HCT116 (cell line): ENCODE results near the gene PGBD4. TPM values are rescaled to one million over a fixed set of nuclear protein-coding genes. Genes with fewer than 3 reads are reported as not detected.

ENCODE experiments used
- ATAC-seq: fragments of 200-7000 bp; cut with Tn5 transposase; 2 replicates; pipeline ENCODE4 v1.9.1; 2020; ENCODE audit warnings: mild to moderate bottlenecking, moderate library complexity
- BruUV-seq: library from RNA; stranded (reverse); fragments of 400-500 nt; replicated peaks from 2 replicates; lab custom pipeline; 2021; lab: Mats Ljungman, UMichigan
- CTCF ChIA-PET: fragments of 300-600 bp; sonication (Branson Sonifier 250); formaldehyde crosslinking; loops from one replicate; lab custom pipeline; 2021; ENCODE audit warnings: antibody characterized with exemption; lab: Charles Lee
- POLR2A ChIA-PET: fragments of 300-600, 350-600 bp; sonication (Branson Sonifier 250); formaldehyde crosslinking; loops from one replicate; lab custom pipeline; 2021; ENCODE audit warnings: antibody characterized with exemption; lab: Charles Lee
- RAD21 ChIA-PET, 2 experiments: fragments of 300-600 bp; sonication (Branson Sonifier 250); formaldehyde crosslinking; loops; one replicate each; lab custom pipeline; 2023; ENCODE audit warnings: low total read pairs in 2 of 2; ENCODE audit not compliant: uncharacterized antibody in 2 of 2, unreplicated experiment in 2 of 2, low non-redundant PET in 1 of 2; lab: Charles Lee
- DNase-seq: peaks from one replicate; pipeline ENCODE4 v3.0.0-alpha.2; 2010; ENCODE audit warnings: low read depth, low spot score
- H2AFZ ChIP-seq: fragments of 200-600 bp; shearing (Covaris generic), sonication (generic); 2 replicates; pipeline ENCODE4 v1.6.1; 2017; ENCODE audit warnings: low read depth, mixed run types, mixed read lengths, antibody characterized with exemption, low read length; ENCODE audit not compliant: poor library complexity, severe bottlenecking
- H3K27ac ChIP-seq: 2 replicates; pipeline ENCODE4 v1.5.1; 2012; ENCODE audit warnings: low read depth, low read length
- H3K27me3 ChIP-seq: fragments of 200-600 bp; sonication (generic); 2 replicates; pipeline ENCODE4 v1.6.1; 2016; ENCODE audit warnings: mixed run types, low read length, mixed read lengths; ENCODE audit not compliant: insufficient read depth
- H3K36me3 ChIP-seq, 2 experiments: fragments of 200-500 bp in 1 of 2; fragments of 200-600 bp in 1 of 2; sonication (Bioruptor generic) in 1 of 2; sonication (generic) in 1 of 2; 2 replicates each; pipeline versions ENCODE4 v1.5.1 to v1.6.1; 2014 to 2016; ENCODE audit warnings: low read length in 2 of 2, inconsistent platforms in 1 of 2, mixed read lengths in 1 of 2, mixed run types in 1 of 2; ENCODE audit not compliant: insufficient read depth in 2 of 2, control insufficient read depth in 1 of 2
- H3K4me1 ChIP-seq, 2 experiments: fragments of 200-600 bp in 1 of 2; sonication (generic) in 1 of 2; 2 replicates each; pipeline versions ENCODE4 v1.5.1 to v1.6.1; 2012 to 2017; ENCODE audit warnings: low read length in 2 of 2, inconsistent platforms in 1 of 2, mild to moderate bottlenecking in 1 of 2, mixed read lengths in 1 of 2, mixed run types in 1 of 2, moderate library complexity in 1 of 2; ENCODE audit not compliant: insufficient read depth in 2 of 2, control insufficient read depth in 1 of 2
- H3K4me2 ChIP-seq: fragments of 200-600 bp; sonication (generic); 2 replicates; pipeline ENCODE4 v1.6.1; 2017; ENCODE audit warnings: mixed run types, low read length, mixed read lengths
- H3K4me3 ChIP-seq, 2 experiments: fragments of 200-600 bp in 1 of 2; sonication (generic) in 1 of 2; replicated peaks in 1 of 2; 2 replicates each; pipeline ENCODE4 v1.5.1; 2011 to 2016; ENCODE audit warnings: low read length in 2 of 2, control low read depth in 1 of 2, low read depth in 1 of 2, mild to moderate bottlenecking in 1 of 2, mixed read lengths in 1 of 2, mixed run types in 1 of 2
- H3K79me2 ChIP-seq: fragments of 200-600 bp; sonication (generic); 2 replicates; pipeline ENCODE4 v1.6.1; 2017; ENCODE audit warnings: mild to moderate bottlenecking, mixed run types, low read length, moderate library complexity, mixed read lengths; ENCODE audit not compliant: insufficient read depth
- H3K9ac ChIP-seq: fragments of 200-600 bp; sonication (generic); 2 replicates; pipeline ENCODE4 v1.6.1; 2016; ENCODE audit warnings: low read length, mixed read lengths
- H3K9me2 ChIP-seq: fragments of 200-600 bp; sonication (generic), shearing (Covaris generic); 2 replicates; pipeline ENCODE4 v1.6.1; 2017; ENCODE audit warnings: mixed run types, mild to moderate bottlenecking, moderate library complexity; ENCODE audit not compliant: insufficient read depth
- H3K9me3 ChIP-seq, 2 experiments: fragments of 200-500 bp in 1 of 2; fragments of 200-600 bp in 1 of 2; sonication (Bioruptor generic) in 1 of 2; sonication (generic) in 1 of 2; 2 replicates each; pipeline ENCODE4 v1.6.1; 2014 to 2017; ENCODE audit warnings: low read length in 2 of 2, mixed read lengths in 2 of 2, inconsistent platforms in 1 of 2, low read depth in 1 of 2, mild to moderate bottlenecking in 1 of 2, mixed run types in 1 of 2, moderate library complexity in 1 of 2; ENCODE audit not compliant: control insufficient read depth in 1 of 2, insufficient read depth in 1 of 2
- H4K20me1 ChIP-seq: fragments of 200-600 bp; sonication (generic), shearing (Covaris generic); 2 replicates; pipeline ENCODE4 v1.6.1; 2017; ENCODE audit warnings: mixed run types, mild to moderate bottlenecking, moderate library complexity; ENCODE audit not compliant: insufficient read depth
- CBX3 ChIP-seq: IDR thresholded peaks from 2 replicates; pipeline ENCODE4 v1.6.1; 2012; ENCODE audit warnings: low read depth
- CEBPB ChIP-seq: IDR thresholded peaks from 2 replicates; pipeline ENCODE4 v1.6.1; 2012; ENCODE audit warnings: low read depth
- EGR1 ChIP-seq: IDR thresholded peaks from 2 replicates; pipeline ENCODE4 v1.6.1; 2012; ENCODE audit warnings: low read depth
- ELF1 ChIP-seq: IDR thresholded peaks from 2 replicates; pipeline ENCODE4 v1.6.1; 2012; ENCODE audit warnings: low read depth, borderline replicate concordance
- EZH2 ChIP-seq: fragments of 200-600 bp; sonication (generic); IDR thresholded peaks from 2 replicates; pipeline ENCODE4 v1.6.1; 2017; ENCODE audit warnings: antibody characterized with exemption, mixed run types
- FOSL1 ChIP-seq: IDR thresholded peaks from 2 replicates; pipeline ENCODE4 v1.6.1; 2012; ENCODE audit warnings: low read depth
- POLR2AphosphoS5 ChIP-seq: IDR thresholded peaks from 2 replicates; pipeline ENCODE4 v1.6.1; 2011; ENCODE audit warnings: mild to moderate bottlenecking, low read depth, low read length, moderate library complexity
- SIN3A ChIP-seq: IDR thresholded peaks from 2 replicates; pipeline ENCODE4 v1.6.1; 2012; ENCODE audit warnings: low read depth
- SP1 ChIP-seq: IDR thresholded peaks from 2 replicates; pipeline ENCODE4 v1.6.1; 2012; ENCODE audit warnings: low read depth
- SRF ChIP-seq: IDR thresholded peaks from 2 replicates; pipeline ENCODE4 v1.6.1; 2012; ENCODE audit warnings: low read depth
- TCF7L2 ChIP-seq: IDR thresholded peaks from 2 replicates; pipeline ENCODE4 v1.7.0; 2011; ENCODE audit warnings: borderline replicate concordance, inconsistent platforms; ENCODE audit not compliant: insufficient read depth, insufficient read length; ENCODE audit errors: extremely low read depth
- YY1 ChIP-seq: IDR thresholded peaks from 2 replicates; pipeline ENCODE4 v1.6.1; 2011; ENCODE audit warnings: low read length, low read depth, moderate library complexity, mild to moderate bottlenecking; ENCODE audit not compliant: insufficient replicate concordance; ENCODE audit errors: extremely low read depth
- ZNF274 ChIP-seq: fragments of 200-500 bp; sonication (Bioruptor generic); IDR thresholded peaks from 2 replicates; pipeline ENCODE4 v1.6.1; 2014; ENCODE audit warnings: mild to moderate bottlenecking, low read depth, low read length, inconsistent platforms
- intact Hi-C: fragments of 100-400 bp; cut with micrococcal nuclease; formaldehyde crosslinking; loops from 2 replicates; pipeline ENCODE4 v1.10.0; 2022
- total RNA-seq: library from RNA; stranded (reverse); gene quantifications from one replicate; pipeline ENCODE4 v1.2.1, GENCODE V29; 2021; ENCODE audit not compliant: unreplicated experiment
- TF ChIP-seq, protein P1 (sequence below): IDR thresholded peaks from 2 replicates; pipeline ENCODE4 v1.6.1; 2012
- TF ChIP-seq, protein P2 (sequence below): IDR thresholded peaks from 2 replicates; pipeline ENCODE4 v1.6.1; 2011; ENCODE audit warnings: mild to moderate bottlenecking, low read length, moderate library complexity; ENCODE audit not compliant: insufficient replicate concordance; ENCODE audit errors: extremely low read depth
- TF ChIP-seq, protein P3 (sequence below), 3 experiments: fragments of 200-600 bp in 1 of 3; sonication (generic) in 1 of 3; IDR thresholded peaks in 2 of 3; conservative IDR thresholded peaks in 1 of 3; 2 replicates each; pipeline ENCODE4 v1.5.1; 2012 to 2017; ENCODE audit warnings: low read depth in 2 of 3, low read length in 2 of 3, antibody characterized with exemption in 1 of 3, borderline replicate concordance in 1 of 3, control low read depth in 1 of 3, mild to moderate bottlenecking in 1 of 3, mixed read lengths in 1 of 3, mixed run types in 1 of 3, moderate library complexity in 1 of 3; ENCODE audit not compliant: insufficient read depth in 1 of 3
- TF ChIP-seq, protein P4 (sequence below): IDR thresholded peaks from 2 replicates; pipeline ENCODE4 v1.6.1; 2012; ENCODE audit warnings: low read depth
- TF ChIP-seq, protein P5 (sequence below): IDR thresholded peaks from 2 replicates; pipeline ENCODE4 v1.6.1; 2012

PGBD4 gene
- total RNA-seq, 1 experiment from 2014 or later = 0.96 TPM

DNA sequence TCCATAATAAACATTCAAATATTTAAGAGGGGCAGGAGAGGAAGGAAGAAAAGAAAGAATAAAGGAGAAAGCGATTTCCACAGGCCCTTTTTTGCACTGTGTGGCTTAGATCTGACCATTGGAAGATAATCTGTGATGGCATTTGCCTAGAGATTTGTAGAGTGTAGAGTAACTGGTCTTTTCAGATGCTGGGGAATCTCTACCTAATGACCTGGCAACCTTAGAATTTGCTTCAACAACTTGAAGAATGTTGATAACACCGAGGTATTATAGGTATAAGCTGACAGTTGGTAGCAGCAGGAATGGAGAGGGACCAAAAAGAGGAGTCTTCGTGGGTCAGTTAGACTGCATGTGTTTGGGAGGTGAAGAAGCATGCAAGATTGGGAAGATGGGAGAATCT, 41.9 kb upstream of the PGBD4 start:
- intact Hi-C loops = loop anchor here (5.0 to 10.0 kb wide), 2 partner anchors 305 to 862 kb away; partner anchors contain the start of gene LPCAT4
- ATAC-seq = no peak
- no peak overlapping the region for H3K4me2 ChIP-seq
- RAD21 ChIA-PET = no interaction called here
- no peaks in the 10 kb centered on the region for H3K79me2 ChIP-seq
- CTCF ChIA-PET = interaction anchor here (1.1 to 2.9 kb wide), 2 partner anchors 10 to 150 kb away, joined by 3 to 13 read pairs; partner anchors contain the start of gene KATNBL1
- no peaks in the 10 kb centered on the region for H3K4me1 ChIP-seq
- H3K27ac ChIP-seq = no peak overlapping the region
- H4K20me1 ChIP-seq = no peaks in the 10 kb centered on the region
- TF ChIP-seq, protein P1, sequence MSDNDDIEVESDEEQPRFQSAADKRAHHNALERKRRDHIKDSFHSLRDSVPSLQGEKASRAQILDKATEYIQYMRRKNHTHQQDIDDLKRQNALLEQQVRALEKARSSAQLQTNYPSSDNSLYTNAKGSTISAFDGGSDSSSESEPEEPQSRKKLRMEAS = no peak
- no peak for TF ChIP-seq SIN3A
- TF ChIP-seq, protein P2, sequence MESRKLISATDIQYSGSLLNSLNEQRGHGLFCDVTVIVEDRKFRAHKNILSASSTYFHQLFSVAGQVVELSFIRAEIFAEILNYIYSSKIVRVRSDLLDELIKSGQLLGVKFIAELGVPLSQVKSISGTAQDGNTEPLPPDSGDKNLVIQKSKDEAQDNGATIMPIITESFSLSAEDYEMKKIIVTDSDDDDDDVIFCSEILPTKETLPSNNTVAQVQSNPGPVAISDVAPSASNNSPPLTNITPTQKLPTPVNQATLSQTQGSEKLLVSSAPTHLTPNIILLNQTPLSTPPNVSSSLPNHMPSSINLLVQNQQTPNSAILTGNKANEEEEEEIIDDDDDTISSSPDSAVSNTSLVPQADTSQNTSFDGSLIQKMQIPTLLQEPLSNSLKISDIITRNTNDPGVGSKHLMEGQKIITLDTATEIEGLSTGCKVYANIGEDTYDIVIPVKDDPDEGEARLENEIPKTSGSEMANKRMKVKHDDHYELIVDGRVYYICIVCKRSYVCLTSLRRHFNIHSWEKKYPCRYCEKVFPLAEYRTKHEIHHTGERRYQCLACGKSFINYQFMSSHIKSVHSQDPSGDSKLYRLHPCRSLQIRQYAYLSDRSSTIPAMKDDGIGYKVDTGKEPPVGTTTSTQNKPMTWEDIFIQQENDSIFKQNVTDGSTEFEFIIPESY = no peak
- no peak for TF ChIP-seq ZNF274
- TF ChIP-seq TCF7L2 = no peak
- TF ChIP-seq, protein P3, sequence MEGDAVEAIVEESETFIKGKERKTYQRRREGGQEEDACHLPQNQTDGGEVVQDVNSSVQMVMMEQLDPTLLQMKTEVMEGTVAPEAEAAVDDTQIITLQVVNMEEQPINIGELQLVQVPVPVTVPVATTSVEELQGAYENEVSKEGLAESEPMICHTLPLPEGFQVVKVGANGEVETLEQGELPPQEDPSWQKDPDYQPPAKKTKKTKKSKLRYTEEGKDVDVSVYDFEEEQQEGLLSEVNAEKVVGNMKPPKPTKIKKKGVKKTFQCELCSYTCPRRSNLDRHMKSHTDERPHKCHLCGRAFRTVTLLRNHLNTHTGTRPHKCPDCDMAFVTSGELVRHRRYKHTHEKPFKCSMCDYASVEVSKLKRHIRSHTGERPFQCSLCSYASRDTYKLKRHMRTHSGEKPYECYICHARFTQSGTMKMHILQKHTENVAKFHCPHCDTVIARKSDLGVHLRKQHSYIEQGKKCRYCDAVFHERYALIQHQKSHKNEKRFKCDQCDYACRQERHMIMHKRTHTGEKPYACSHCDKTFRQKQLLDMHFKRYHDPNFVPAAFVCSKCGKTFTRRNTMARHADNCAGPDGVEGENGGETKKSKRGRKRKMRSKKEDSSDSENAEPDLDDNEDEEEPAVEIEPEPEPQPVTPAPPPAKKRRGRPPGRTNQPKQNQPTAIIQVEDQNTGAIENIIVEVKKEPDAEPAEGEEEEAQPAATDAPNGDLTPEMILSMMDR (IDR thresholded peaks at IDR 0.05 in 2 of 3, conservative IDR thresholded peaks at IDR 0.05 in 1 of 3; ENCODE audit: borderline replicate concordance in 1 of 3, insufficient read depth in 1 of 3, low read depth in 2 of 3, low read length in 2 of 3) = no peak
- TF ChIP-seq, protein P4, sequence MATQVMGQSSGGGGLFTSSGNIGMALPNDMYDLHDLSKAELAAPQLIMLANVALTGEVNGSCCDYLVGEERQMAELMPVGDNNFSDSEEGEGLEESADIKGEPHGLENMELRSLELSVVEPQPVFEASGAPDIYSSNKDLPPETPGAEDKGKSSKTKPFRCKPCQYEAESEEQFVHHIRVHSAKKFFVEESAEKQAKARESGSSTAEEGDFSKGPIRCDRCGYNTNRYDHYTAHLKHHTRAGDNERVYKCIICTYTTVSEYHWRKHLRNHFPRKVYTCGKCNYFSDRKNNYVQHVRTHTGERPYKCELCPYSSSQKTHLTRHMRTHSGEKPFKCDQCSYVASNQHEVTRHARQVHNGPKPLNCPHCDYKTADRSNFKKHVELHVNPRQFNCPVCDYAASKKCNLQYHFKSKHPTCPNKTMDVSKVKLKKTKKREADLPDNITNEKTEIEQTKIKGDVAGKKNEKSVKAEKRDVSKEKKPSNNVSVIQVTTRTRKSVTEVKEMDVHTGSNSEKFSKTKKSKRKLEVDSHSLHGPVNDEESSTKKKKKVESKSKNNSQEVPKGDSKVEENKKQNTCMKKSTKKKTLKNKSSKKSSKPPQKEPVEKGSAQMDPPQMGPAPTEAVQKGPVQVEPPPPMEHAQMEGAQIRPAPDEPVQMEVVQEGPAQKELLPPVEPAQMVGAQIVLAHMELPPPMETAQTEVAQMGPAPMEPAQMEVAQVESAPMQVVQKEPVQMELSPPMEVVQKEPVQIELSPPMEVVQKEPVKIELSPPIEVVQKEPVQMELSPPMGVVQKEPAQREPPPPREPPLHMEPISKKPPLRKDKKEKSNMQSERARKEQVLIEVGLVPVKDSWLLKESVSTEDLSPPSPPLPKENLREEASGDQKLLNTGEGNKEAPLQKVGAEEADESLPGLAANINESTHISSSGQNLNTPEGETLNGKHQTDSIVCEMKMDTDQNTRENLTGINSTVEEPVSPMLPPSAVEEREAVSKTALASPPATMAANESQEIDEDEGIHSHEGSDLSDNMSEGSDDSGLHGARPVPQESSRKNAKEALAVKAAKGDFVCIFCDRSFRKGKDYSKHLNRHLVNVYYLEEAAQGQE = no peak
- no peak for TF ChIP-seq EZH2
- TF ChIP-seq YY1 = no peak
- no peak for TF ChIP-seq SP1
- no peak for TF ChIP-seq POLR2AphosphoS5
- no peak for TF ChIP-seq FOSL1
- TF ChIP-seq ELF1 = no peak
- TF ChIP-seq CBX3 = no peak
- no peak for TF ChIP-seq CEBPB
- TF ChIP-seq, protein P5, sequence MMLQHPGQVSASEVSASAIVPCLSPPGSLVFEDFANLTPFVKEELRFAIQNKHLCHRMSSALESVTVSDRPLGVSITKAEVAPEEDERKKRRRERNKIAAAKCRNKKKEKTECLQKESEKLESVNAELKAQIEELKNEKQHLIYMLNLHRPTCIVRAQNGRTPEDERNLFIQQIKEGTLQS = no peak
- no peak for TF ChIP-seq EGR1
- TF ChIP-seq SRF = no peak
- BruUV-seq = no TSS peak
- no peaks in the 10 kb centered on the region for H3K9me2 ChIP-seq
- H2AFZ ChIP-seq = no peak overlapping the region
- H3K36me3 ChIP-seq = no peaks in the 10 kb centered on the region
- no peak for DNase-seq
- POLR2A ChIA-PET = no interaction called here
- H3K4me3 ChIP-seq = no peak overlapping the region
- no peak overlapping the region for H3K9ac ChIP-seq
- H3K9me3 ChIP-seq = no peaks in the 10 kb centered on the region
- no peaks in the 10 kb centered on the region for H3K27me3 ChIP-seq
